Measurements from ENCODE around the gene TTLL10. TPM values are rescaled to one million over a fixed set of nuclear protein-coding genes. Genes with fewer than 3 reads are reported as not detected.
A peak's percentile ranks its signal among the peaks of the same experiment; 100 is the strongest.
"Not testable (repeated sequence)": the region's sequence is repeated elsewhere in the genome, so short reads cannot be mapped to it uniquely, and the experiment has no call there.

TTLL10 gene
- total and polyA plus RNA-seq, 2 of the 4 experiments (the other 2 are of a cell fraction): not detected

DNA sequence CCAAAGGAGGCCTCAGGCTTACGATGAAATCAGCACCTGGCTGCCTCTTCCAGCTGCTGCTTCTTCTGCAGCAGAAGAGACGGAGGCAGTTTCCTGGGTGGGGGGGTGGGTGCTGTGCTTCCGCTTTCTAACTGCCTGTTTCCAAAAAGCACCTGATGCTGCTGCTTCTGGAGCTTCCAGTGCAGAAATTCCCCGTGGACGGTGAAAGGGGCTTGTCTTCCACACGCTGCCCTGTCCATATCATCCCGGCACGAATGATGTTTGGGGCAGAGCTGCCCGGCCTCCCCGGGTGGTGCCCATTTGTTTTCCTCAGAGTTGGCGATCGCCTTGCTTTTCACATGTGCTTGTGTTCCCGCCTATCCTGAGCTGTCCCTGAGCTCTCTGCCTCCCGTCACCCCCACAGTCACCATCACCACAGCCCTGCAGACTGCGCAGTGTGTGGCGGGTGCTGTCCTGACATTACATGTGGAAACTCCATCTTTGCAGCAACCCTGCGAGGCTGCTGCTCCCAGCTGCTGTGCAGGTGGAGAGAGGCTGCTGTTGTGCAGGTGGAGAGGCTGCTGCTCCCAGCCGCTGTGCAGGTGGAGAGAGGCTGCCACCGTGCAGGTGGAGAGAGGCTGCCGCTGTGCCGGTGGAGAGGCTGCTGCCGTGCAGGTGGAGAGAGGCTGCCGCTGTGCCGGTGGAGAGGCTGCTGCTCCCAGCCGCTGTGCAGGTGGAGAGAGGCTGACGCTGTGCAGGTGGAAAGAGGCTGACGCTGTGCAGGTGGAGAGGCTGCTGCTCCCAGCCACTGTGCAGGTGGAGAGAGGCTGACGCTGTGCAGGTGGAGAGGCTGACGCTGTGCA lies 1.8 kb downstream of the TTLL10 start (continued):
- no peak for TF ChIP-seq CHD1 (IDR thresholded peaks at IDR 0.05; ENCODE audit: low read depth, low read length)

DNA sequence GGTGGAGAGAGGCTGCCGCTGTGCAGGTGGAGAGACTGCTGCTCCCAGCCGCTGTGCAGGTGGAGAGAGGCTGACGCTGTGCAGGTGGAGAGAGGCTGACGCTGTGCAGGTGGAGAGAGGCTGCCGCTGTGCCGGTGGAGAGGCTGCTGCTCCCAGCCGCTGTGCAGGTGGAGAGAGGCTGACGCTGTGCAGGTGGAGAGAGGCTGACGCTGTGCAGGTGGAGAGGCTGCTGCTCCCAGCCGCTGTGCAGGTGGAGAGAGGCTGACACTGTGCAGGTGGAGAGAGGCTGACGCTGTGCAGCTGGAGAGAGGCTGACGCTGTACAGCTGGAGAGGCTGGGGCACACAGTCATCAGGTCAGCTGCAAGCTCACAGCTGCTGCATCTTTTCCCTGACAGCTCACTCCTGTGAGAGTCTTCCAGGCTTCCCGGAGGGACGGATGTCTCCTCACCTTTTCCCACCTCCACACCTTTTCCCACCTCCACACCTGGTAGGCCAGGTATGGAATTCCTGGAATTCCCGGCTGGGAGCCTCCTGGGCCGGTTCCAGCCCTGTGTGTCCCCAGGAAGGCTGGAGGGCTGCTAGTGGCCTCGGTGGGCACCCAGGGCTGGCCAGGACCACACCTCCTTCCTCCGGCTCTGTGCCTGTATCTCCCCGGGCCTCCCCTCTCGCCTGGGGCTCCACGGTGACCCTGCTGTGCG lies 2.5 kb downstream of the TTLL10 start:
- H3K23ac ChIP-seq (ENCODE audit: low read depth, low read length); H2AK5ac ChIP-seq (ENCODE audit: low read depth, low read length); BruUV-seq (replicated peaks); H3K4me2 ChIP-seq (ENCODE audit: low read depth, low read length); H3K4me3 ChIP-seq (ENCODE audit: insufficient read depth, low read depth, low read length); H4K8ac ChIP-seq (ENCODE audit: low read depth in 2 of 2, low read length in 2 of 2); H3K56ac ChIP-seq (ENCODE audit: extremely low read depth, insufficient read depth, low read length); H2BK120ac ChIP-seq (ENCODE audit: low read depth, low read length); CTCF ChIA-PET; H3K27ac ChIP-seq (ENCODE audit: insufficient read depth, low read length); H3K4me1 ChIP-seq (ENCODE audit: control insufficient read depth, insufficient read depth, low read length); H2AK9ac ChIP-seq (replicated peaks; ENCODE audit: low read depth, low read length, poor library complexity); H4K91ac ChIP-seq (ENCODE audit: insufficient read depth, low read depth, low read length); H3K4ac ChIP-seq (ENCODE audit: low read depth, low read length); H3K14ac ChIP-seq (replicated peaks; ENCODE audit: low read depth, low read length); H4K5ac ChIP-seq (ENCODE audit: low read depth, low read length); H3K79me1 ChIP-seq (ENCODE audit: low read depth in 1 of 2, low read length in 2 of 2); H3K9me1 ChIP-seq (ENCODE audit: insufficient read depth, low read length); H2BK5ac ChIP-seq (ENCODE audit: low read depth, low read length, poor library complexity, severe bottlenecking); in situ Hi-C loops (cut with MboI; ENCODE audit: low sequenced_read_pairs); H3K9ac ChIP-seq (ENCODE audit: low read depth, low read length); POLR2A ChIA-PET (ENCODE audit: unreplicated experiment); H2BK15ac ChIP-seq (ENCODE audit: low read depth, low read length); H4K20me1 ChIP-seq (ENCODE audit: insufficient read depth, low read length); H3K9me3 ChIP-seq (ENCODE audit: control insufficient read depth, insufficient read depth, low read length); intact Hi-C loops (cut with micrococcal nuclease); ATAC-seq (ENCODE audit: low read depth); H3K18ac ChIP-seq (ENCODE audit: low read depth, low read length); dilution Hi-C loops (cut with HindIII; ENCODE audit: low sequenced_read_pairs, unreplicated experiment); H2BK20ac ChIP-seq (ENCODE audit: low read depth, low read length); H3K36me3 ChIP-seq (ENCODE audit: control insufficient read depth, insufficient read depth, low read length): not testable (repeated sequence)
- Histone ChIP-seq H2AFZ (replicated peaks; ENCODE audit: low read length, poor library complexity) (peak overlapping the region; percentile 29), H3K27me3 (ENCODE audit: control insufficient read depth, insufficient read depth, low read length) (peaks cover 57% of the 10 kb centered on the region)
- WGBS, 2 experiments (ENCODE audit: extremely low coverage in 2 of 2, insufficient read length in 1 of 2): 29% methylated on average over 5 of the region's 22 CpGs; no CpG with 5 or more reads in 1 of the 2 experiments
- DNase-seq: peak; percentile 35
